C4-2B (cell line): Measurements from ENCODE around the gene ANKUB1.

ENCODE experiments used
- H3K27ac ChIP-seq: fragments of 450-650 bp; 2 replicates; pipeline ENCODE4 v1.5.1; 2017
- ZFX ChIP-seq: fragments of 450-650 bp; IDR thresholded peaks from 2 replicates; pipeline ENCODE4 v1.6.1; 2017
- TF ChIP-seq, protein P1 (sequence below): fragments of 450-650 bp; conservative IDR thresholded peaks from 2 replicates; pipeline ENCODE4 v1.5.1; 2017; ENCODE audit warnings: mild to moderate bottlenecking

The ANKUB1 gene

DNA sequence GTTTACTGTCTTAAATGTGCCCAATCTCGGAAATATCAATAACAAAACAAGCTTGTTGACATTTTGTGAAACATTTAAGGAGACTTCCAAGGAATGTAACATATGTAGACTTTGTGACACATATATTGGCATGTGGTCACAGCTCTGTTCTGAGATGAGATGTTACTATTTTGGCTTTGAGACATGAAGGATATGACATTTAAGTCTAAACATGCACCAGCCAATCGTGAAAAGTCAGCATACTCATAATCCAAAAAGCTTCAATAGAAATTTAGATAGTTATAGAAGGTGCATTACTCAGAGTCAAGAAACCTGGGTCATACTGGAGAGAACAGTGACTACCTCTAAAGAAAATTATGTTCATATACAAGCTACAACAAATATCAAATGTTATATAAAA, 53.5 kb downstream of the ANKUB1 start:
- no peak overlapping the region for H3K27ac ChIP-seq
- TF ChIP-seq, protein P1, sequence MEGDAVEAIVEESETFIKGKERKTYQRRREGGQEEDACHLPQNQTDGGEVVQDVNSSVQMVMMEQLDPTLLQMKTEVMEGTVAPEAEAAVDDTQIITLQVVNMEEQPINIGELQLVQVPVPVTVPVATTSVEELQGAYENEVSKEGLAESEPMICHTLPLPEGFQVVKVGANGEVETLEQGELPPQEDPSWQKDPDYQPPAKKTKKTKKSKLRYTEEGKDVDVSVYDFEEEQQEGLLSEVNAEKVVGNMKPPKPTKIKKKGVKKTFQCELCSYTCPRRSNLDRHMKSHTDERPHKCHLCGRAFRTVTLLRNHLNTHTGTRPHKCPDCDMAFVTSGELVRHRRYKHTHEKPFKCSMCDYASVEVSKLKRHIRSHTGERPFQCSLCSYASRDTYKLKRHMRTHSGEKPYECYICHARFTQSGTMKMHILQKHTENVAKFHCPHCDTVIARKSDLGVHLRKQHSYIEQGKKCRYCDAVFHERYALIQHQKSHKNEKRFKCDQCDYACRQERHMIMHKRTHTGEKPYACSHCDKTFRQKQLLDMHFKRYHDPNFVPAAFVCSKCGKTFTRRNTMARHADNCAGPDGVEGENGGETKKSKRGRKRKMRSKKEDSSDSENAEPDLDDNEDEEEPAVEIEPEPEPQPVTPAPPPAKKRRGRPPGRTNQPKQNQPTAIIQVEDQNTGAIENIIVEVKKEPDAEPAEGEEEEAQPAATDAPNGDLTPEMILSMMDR, result no peak
- TF ChIP-seq ZFX, result no peak

DNA sequence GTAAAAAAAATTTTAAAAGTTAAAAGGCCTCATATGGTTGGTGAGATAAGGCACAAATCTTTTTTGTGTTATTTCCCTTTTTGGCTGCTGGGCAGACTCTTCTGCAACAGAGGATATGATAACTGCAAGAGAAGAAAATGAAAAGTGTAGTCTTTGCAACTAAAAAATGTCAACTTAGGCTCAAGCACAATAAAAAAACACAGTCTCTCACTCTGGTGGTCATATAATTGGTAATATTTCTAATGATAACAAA, 55.5 kb downstream of the ANKUB1 start:
- no peak for TF ChIP-seq ZFX
- TF ChIP-seq, protein P1, result no peak
- H3K27ac ChIP-seq, result no peak overlapping the region

DNA sequence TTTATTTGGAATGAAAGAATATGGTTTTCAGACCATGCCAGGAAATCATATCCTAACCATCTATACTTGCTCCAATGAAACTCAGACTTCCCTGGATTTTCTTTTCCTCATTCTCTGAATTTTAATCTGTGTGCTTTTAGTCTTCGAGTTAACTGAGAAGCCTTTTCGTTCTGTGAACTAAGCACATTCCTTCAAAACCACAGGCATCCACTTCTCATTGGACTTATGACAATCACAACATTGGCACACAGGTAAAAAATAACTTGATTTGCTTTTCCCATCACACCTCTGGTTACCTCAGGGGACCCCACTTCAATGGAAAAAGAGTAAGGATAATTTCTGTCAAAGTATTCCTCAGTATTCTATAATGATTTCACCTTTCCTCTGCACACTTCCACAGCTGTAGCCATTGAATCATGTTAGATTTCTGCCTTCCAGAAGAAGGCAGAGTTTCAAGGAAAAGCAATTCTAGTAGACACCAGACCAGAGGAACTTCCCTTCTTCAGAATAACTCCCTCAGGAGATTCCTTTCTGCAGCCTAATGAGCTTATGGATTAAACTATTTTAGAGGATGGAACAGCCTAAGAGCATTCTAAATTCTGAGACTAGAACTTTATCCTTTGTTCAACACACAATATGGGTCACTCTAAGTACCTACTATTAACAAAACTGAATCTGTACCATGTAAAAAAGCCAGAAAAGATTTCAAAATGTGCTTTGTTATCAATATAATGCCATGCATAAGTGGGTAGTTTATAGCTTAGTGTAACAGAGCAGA, 56.0 kb downstream of the ANKUB1 start:
- TF ChIP-seq ZFX, result no peak
- TF ChIP-seq, protein P1, result no peak
- no peak overlapping the region for H3K27ac ChIP-seq

DNA sequence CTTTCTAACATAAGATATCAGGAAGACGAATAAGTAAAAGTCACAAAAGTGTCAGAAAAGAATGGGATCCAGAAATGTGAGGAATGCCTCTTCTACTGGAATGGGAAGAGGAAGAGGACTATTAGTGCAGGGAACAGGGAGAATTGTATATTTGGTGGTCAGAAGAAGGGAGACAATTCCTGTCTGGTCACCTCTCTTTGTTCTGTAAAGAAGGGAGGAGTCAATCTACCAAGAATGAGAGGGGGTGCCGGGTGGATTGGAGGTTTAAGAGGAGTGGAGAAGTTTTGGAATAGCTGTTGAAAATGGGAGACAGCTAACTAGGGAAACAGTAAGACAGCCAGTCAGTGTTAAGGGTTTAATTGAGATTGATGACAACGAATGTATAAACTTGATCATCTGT, 60.1 kb downstream of the ANKUB1 start:
- H3K27ac ChIP-seq, result no peak overlapping the region
- TF ChIP-seq, protein P1, result no peak
- TF ChIP-seq ZFX, result no peak

DNA sequence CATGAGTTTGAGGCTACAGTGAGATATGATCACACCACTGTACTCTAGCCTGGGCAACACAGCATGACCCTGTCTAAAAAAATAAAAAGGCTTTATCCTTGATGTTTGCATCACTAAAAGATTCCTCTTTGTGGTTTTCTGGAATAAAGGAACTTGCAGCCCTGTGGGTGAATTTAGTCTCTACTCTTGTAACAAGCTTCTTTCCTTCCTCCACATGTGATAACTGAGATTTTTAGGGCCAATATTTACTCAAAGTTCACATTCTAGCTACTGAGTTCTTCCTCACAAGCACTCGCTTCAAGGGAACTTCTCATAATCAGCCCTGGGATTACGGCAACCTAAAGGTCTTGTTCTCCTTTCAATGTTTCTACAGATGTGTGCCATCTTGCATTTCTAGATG, 64.7 kb downstream of the ANKUB1 start:
- H3K27ac ChIP-seq, result no peak overlapping the region

DNA sequence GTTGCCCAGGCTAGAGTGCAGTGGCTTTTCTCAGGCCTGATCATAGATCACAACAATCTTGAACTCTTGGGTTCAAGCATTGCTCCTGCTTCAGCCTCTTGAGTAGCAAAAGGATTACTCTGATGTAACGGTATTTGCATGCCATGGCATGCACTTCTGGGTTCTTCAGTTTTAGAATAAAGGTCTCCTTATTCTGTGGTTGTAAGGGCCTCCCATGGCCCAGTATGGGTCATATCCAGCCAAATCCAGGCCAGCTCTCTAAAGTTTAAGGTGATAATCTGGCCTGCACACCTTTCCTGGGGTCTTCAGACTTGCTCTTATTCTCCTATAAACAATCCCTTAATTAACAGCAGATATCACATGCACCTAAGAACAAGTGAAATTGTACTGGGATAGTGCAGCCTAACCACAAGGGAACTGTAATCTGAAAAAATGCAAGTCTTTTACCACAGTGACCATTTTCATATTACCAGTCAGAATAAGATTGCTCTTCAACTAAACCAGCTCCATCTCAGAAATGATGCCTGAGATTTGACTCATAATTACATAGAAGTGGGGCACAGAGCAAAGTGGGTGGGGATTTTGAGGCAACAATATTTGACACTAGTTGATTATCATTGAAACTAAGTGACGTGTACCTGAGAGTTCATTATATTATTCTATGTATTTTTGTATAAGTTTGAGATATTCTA, 65.5 kb downstream of the ANKUB1 start:
- no peak overlapping the region for H3K27ac ChIP-seq
- no peak for TF ChIP-seq ZFX
- TF ChIP-seq, protein P1, result no peak

More for the DNA sequence above, 64.7 kb downstream of the ANKUB1 start:
- TF ChIP-seq, protein P1, result no peak
- no peak for TF ChIP-seq ZFX

DNA sequence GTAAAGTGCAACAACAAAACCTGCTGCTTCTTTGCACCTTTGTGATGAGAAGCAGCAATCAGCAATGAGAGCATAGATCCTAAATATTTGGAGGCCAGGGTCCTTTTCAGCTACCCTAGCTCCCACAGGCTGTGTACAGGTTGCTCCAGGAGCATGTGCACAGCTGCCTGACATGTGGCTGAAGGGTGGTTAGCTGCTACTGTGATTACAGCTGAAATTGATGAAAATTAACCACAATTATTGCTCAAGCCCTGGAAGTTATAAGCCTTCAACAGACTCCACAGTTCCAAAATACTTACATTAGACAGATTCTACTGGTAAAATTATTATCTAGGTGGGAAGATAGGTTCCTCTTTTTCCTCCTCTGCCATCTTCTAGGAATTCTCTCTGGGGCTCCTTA, 68.6 kb downstream of the ANKUB1 start:
- no peak for TF ChIP-seq ZFX
- TF ChIP-seq, protein P1, result no peak
- no peak overlapping the region for H3K27ac ChIP-seq
